Caki2 (cell line): ENCODE results near the gene PIGU. TPM values are rescaled to one million over a fixed set of nuclear protein-coding genes. Genes with fewer than 3 reads are reported as not detected.

Experiments used
- DNase-seq: peaks from one replicate; pipeline ENCODE4 v3.0.0-alpha.2; 2015; ENCODE audit warnings: low read depth
- in situ Hi-C: cut with HindIII; loops from 2 replicates; pipeline ENCODE4 v1.10.0; 2016; ENCODE audit warnings: low sequenced_read_pairs, low pct_unique_long_range_greater_than_20kb, mixed read lengths
- total RNA-seq: library from RNA; depleted of rRNA; stranded (reverse); fragments of >200 nt; shearing (Covaris generic); gene quantifications from 2 replicates; pipeline ENCODE4 v1.2.3, GENCODE V29; 2014; ENCODE audit warnings: low replicate concordance

The PIGU gene
- total RNA-seq, 1 experiment from 2014 or later: 33.8 TPM

DNA sequence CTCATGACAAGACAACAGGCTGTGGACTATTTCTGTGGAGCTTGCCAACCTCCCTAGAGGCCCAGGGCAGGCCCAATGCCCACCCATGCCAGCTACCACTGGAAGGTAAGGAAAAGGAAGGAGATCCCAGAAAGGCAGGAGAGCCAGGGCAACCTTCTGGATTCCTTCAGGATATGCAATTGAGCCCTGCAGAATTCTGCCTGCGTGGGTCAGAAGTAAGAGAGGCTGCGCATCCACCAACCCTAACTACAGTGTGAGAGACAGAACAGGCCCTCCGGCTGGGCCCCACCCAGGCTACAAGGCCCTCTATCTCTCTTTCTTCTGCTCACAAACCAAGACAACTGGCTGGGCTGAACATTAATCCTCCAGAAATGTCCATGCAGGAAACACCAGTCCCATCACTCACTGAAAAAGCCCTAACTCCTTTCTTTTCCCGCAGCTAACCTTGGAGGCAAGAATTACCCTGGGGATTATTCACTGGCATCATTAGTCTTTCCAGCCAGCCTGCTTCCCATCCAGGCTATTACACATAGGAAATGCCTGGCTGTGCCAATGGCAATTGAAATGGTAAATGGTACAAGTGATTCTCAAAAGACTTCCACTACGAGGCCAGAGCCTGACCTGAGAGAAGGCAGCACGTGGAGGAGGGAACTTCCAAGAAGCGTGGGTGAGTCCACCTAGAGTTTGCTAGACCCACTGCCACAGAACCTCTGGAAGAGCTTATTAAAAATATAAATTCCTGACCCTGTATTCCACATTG lies 103.2 kb downstream of the PIGU start:
- DNase-seq: no peak
- in situ Hi-C loops: no loop called here

DNA sequence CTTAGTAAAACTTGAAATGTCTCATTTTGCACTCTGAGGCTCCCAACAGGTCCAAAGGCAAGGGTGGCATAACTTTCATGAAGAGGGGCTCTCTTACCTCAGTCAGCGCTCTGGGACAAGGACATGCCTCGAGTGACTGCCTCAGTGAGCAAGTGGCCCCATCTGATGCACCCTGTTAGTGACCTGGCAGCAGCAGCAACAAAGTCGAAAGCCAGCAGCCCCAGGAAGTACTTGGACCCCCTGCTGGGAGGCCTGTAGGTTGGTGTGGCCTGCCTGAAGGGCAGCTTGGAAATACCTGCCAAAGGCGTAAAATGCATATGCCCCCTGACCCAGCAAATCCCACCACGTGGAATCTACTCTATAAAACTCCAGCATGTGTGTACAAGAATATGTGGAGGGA lies 105.1 kb downstream of the PIGU start:
- in situ Hi-C loops: no loop called here
- DNase-seq: no peak

DNA sequence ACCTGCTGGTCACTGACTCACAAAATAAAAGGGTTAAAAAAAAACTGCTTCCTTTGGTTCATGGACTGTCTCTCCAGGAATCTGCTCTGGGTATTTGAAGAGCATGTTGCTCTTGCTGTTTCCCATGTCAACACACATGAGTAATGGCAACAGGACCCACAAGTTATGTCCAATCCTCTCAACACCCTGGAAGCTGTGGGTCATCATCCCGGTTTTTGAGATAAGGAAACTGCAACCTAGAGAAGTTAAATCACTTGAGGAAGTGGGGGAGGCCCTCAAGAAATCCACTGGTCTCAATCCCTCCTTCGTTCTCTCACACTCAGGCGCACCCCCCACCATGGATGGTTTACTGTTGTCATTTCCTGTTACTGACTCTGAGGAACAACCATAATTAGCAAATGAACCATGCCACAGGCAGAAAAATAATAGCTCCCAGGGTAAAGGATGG lies 106.0 kb downstream of the PIGU start:
- in situ Hi-C loops: no loop called here
- DNase-seq: no peak

DNA sequence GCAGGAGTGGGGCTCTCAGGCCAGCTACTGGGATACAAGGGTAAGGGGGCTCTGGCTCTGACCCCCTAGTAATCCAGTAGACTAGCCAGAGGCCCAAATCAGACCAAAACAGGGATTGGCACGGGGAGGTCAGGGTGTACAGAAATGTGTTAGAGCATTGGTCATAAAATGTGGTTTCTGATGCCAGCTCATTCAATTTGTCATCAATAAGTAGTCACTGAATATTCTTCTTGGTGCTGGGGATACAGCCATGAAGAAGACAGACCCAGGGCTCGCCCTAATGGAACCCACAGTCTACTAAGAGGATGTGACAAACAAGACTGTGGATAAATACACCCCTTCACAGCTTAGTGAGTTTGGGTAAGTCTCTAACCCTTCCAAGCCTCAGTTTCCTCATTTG lies 107.3 kb downstream of the PIGU start:
- no peak for DNase-seq
- in situ Hi-C loops: no loop called here

DNA sequence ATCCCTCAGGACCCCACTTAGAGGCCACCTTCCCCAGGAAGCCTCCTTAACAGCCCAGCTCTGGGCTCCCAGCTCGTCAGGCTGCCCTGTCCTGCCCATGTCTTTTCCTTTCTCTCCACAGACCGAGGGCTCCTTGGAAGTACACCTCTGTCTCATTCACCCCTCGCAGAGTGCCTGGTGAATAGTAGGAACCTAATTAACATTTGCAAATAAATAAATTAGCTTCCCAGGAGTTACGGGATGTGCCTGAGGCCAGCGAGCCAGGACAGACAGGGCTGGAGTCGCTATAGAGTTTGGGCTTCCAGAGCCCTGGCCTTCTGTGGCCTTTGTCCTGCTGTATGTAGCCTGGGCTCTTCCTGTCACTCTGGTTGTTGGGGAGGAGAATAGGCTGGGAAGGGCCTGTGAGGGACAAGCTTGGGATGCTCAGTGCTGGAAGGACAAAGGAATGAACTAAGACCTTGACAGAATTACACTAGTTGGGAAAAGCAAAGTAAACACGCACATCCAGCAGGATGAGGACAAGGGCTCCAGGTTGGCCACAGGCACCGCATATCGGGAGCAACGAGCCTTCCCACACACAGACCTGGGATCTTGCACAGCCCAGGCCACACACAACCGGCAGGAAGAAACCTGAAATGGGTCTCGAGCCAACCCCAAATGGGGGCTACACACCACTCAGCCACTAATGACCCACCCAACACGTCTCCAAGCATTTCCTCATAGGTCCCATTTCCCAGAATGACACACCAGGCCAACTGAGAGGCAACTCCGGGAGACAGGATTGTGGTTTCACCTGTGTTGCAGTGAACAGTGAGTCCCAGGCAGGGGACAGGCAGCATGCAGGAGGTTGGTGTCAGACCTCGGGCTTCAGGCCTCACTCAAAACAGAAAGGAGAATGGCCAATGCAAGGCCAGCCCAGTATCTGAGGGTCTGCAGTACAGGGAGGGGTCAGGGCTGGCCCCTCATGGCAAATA lies 108.7 kb downstream of the PIGU start:
- in situ Hi-C loops: no loop called here

DNA sequence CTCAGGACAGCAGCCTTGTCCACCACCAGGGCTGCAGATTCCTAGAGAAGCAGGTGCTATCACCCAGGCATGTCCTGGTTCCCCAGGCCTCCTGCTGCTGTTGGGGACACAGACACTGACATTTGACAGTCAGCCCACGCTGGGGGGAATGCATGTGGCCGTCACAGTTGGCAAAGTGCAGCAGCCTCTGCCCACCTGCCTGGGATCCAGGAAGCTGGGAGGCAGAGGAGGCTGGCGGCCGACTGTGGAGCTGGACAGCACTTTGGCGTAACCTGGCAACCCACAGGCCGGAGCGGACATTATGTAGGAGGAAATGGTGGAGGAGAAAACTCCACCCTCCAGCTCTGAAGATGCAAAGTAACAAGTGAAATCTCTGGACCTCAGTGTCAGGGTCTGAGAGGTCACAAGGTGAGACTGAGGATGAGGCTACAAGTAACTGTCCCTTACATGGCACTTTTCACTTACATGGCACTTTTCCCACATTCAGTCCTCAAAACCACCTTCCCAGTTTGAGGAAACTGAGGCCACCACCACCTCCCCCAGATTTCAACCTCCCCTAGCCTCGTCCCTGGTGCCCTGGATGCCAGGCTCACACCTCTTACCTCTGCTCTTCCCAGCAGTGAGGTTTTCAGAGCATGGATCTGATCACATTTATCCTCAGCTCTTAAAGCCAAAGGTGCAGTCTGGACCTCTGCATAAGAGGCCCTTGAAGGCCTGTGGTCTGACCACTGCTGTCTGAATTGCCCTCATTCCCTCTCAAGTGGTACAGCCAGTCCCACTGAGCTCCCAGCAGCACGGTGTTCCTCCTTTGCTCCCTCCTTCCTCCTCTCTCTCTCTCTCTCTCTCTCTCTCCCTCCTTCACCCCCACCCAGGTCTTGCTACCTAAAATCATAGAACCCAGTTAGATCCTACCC lies 109.7 kb downstream of the PIGU start:
- in situ Hi-C loops: no loop called here
- no peak for DNase-seq

More for the DNA sequence above, 108.7 kb downstream of the PIGU start:
- no peak for DNase-seq

DNA sequence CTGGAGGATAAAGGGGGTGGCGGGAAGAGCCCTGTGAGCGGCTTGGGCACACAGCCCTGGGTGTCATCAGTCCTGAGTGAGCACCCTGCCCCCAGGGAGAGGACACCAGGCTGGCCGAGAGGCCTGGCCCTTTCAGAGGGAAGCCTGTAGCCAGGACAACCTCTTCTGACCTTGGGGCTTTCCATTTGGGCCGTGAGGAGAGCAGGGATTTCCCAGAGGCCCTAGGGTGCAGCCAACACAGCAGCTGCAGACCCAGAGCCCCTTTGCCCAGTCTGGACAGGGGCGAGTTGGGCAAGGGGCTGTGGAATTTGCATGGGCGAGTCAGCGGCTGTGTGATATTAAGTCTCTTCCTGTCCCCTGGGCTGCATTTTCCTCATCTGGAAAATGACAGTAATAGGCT lies 112.1 kb downstream of the PIGU start:
- DNase-seq: no peak
- in situ Hi-C loops: no loop called here

DNA sequence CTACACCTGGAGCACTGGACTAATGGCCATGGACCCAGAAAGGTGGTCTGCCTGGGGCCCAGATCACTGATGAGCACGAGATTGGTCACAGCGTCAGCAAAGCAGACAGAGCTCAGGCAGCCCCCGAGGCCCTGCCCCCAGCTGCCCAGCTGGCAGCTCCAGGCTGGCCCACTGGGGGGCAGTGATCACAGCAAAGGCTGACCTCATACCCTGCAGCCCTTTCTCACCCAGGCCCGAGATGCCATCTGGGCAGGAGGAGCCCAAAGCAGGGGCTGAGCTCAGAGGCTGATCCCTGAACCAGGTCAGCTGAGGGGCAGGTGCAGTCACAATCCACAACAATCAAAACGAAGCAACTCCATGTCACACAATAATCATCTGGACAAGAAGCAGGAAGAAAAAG lies 114.3 kb downstream of the PIGU start:
- no peak for DNase-seq
- in situ Hi-C loops: no loop called here

DNA sequence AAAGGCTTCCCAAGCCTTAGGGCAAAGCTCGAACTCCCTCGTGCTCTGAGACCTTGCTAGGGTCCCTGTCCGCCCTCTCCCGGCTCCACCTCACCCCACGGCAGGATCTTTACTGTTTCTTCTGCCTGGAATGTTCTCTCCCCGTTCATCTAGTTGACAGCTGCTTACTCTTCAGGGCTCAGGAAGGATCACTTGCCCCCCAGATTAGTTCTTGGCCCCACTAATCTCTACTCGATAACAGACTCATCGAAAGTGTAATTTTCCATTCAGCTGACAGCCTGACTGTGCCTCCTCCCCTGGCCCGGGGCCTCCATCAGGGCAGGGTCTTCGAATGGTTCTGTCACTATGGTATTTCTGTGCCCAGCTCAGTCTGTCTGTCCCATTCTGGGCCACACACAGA lies 115.2 kb downstream of the PIGU start:
- in situ Hi-C loops: no loop called here
- DNase-seq: no peak

DNA sequence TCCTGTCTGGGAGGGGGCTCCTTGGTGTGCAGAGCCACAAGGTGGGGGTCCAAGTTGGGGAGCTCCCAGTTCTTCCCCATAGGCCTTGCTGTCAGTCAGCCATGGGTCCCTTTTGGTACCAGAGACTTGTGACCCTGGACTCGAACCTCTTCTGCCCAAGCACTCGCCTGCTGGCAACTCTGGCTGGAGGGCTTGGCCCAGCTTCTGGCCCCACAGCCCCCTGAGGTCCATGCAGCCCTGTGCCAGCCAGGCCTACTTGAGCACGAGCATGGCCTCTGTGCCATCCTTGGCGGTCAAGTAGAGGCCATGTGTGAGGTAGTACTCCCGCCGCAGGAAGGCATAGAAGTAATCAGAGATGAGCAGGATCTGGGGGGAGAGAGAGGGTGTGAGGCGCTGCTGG lies 116.3 kb downstream of the PIGU start:
- DNase-seq: no peak
- in situ Hi-C loops: no loop called here

DNA sequence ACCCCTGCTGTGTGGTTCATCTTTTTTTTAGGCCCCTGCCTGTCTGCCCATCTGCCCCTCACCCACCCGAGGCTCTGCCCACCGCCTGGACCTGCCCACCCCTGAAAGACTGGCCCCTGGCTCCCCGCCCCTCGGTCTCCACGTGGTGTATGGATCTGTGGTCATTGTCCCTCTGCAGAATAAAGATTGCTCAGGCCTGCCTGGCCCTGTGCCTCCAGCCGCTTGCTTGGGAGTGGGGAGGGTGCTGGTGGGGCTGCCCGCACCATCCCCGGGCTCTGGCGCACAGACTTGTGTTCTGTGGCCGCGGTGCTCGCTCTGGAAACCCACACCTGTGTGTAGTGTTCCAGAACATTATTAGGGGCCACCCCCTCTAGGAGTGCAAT lies 116.8 kb downstream of the PIGU start:
- DNase-seq: no peak
- in situ Hi-C loops: no loop called here

DNA sequence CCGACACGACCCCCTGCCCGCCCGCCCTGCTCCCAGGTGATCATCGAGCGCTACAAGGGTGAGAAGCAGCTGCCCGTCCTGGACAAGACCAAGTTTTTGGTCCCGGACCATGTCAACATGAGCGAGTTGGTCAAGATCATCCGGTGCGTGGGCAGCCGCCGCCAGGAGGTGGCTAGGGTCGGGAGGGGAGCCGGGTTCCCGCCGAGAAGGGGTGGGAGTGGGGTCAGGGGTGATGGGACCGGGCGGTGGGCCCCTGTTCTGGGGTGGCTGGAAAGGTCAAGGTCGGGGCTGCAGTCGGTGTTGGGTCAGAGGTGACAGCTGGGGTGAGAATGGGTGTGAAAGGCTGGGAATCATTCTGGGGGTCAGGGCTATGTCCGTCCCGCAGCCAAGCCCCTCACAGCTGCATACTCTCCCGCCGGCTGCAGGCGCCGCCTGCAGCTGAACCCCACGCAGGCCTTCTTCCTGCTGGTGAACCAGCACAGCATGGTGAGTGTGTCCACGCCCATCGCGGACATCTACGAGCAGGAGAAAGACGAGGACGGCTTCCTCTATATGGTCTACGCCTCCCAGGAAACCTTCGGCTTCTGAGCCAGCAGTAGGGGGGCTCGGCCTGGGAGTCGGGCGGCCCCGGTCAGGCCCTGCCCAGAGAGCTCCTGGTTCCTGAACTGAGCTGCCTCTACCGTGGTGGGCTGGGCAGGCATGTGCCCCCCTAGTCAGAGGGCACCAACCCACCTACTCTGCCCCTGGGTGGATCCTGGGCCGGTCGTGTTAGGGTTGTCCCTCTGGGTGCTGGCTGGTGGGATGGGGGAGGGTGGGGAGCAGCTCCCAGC lies 117.4 kb downstream of the PIGU start:
- in situ Hi-C loops: no loop called here
- DNase-seq: no peak

DNA sequence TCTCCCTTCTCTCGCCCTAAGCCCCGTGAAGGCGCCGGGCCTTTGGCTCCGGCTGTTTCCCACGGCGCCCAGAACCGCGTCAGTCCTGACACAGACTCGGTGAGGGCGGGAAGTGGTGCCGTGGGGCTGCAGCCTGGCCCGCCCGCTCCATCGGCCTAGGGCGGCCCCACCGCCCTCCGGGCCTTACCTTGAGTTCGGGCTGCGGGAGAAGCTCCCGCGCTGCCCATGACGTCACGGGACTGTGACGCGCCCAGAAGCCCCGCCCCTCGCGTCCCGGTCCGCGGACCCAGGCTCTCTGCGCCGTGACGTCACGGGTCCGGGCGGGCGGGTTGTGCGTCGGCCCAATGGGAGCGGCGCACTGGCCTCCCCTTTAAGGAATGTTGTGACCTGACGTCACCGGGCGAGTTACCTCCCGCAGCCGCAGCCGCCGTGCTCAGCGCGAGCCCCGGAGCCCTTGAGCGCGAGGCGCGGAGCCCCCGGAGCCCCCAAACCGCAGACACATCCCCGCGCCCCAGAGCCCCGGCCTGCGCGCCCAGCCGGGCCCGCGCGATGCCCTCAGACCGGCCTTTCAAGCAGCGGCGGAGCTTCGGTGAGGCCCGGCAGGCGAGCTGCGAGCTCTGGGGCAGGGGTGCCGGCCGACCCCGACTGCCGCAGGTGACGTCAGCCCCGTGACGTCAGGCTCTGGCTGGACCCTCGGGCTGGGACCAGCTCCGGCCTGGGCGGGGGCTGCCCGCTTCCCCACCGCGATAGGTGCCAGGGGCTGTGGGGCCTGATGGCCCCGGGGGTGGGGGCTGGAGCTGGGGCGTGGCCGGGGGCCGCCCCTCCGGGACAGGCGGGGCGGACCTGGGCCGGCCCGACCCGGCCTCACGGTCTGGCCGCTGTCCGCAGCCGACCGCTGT lies 118.3 kb downstream of the PIGU start, which contains the start of gene MAP1LC3A:
Gene MAP1LC3A (plus strand): TSS at position 399 of the 899 bp plus-strand sequence. CDS start 151 bp downstream, at position 550.
- no peak for DNase-seq
- in situ Hi-C loops: no loop called here

DNA sequence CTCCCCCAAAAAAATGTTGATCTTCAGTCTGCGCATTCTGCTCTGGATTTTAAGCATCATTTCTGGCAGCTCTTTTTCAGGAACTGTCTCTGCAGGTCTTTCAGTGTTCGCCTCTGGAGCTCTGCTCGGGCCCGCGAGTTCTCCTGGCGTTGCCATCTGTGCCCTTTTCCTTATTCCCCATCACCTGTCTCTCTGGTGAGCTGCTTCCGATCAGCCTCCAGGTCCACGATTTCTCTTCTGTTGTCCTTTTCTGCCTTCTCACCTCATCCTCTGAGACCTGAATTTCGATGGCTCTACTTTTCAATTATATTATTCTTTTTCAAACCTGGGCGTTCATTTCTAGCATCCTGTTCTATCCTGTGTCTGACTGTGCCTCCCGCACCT lies 119.0 kb downstream of the PIGU start:
- in situ Hi-C loops: no loop called here
- no peak for DNase-seq

DNA sequence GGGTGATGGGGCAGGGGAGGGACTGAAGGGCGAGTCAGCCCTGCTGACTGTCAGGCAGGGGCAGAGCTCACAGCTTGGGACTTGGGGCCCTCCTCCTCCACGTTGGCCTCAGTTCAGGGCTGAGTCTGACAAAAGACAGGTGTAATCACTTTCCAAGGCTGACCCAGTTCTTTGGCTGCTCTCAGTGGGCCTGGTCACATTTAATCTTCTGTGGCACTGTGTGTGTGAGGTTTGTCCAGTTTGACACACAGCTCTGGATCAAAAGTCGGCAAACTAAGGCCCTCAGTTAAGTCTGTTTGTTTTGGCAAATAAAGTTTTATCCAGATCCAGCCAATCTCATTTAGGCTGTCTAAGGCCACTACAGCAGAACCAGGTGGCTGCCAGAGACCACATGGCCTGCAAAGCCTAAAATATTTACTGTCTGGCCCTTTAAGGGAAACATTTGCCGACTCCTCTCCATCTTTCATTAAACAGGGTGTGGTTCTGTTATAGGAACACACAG lies 123.5 kb downstream of the PIGU start:
- in situ Hi-C loops: no loop called here
- DNase-seq: no peak

DNA sequence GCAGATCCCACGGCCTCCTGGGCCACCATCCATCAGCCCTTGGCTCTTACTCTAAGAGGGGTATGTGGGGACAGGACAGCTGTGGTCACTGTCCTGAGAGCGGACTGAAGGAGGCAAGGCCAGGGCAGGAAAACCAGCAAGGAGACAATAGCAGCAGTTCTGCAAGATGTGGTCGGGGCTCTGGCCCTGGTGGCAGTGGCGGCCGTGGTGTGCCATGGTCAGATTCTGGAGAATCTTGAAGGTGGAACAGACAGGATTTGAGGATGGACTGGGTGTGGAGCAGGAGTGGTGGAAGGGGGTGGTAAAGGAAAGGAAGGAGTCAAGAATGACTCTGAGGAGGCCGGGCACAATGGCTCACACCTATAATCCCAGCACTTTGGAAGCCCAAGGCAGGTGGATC lies 124.3 kb downstream of the PIGU start:
- DNase-seq: no peak
- in situ Hi-C loops: no loop called here
